GM12891 (cell line): Measurements from ENCODE around the gene U2AF1L4.
A peak's percentile ranks its signal among the peaks of the same experiment; 100 is the strongest.

ENCODE experiments used
- DNase-seq: peaks from one replicate; pipeline ENCODE4 v3.0.0; 2011; ENCODE audit warnings: low spot score; ENCODE audit not compliant: insufficient read length
- FAIRE-seq: peaks from 2 replicates; lab custom pipeline; 2011; peaks lifted over from hg19 to GRCh38; lab: Jason Lieb, UNC
- PAX5 ChIP-seq: IDR thresholded peaks from 2 replicates; pipeline ENCODE4 v1.6.1; 2011; ENCODE audit warnings: low read length, moderate library complexity, mild to moderate bottlenecking; ENCODE audit not compliant: insufficient read depth, severe bottlenecking
- POLR2A ChIP-seq: IDR thresholded peaks from 2 replicates; pipeline ENCODE4 v1.6.1; 2011; ENCODE audit warnings: low read depth, low read length, control low read depth
- POLR2AphosphoS5 ChIP-seq: IDR thresholded peaks from 2 replicates; pipeline ENCODE4 v1.6.1; 2011; ENCODE audit warnings: low read depth, low read length, control low read depth
- POU2F2 ChIP-seq: IDR thresholded peaks from 2 replicates; pipeline ENCODE4 v1.6.1; 2011; ENCODE audit warnings: low read depth, mild to moderate bottlenecking, control low read depth, low read length, moderate library complexity
- SPI1 ChIP-seq: IDR thresholded peaks from 2 replicates; pipeline ENCODE4 v1.6.1; 2011; ENCODE audit warnings: low read depth, low read length, control low read depth
- TAF1 ChIP-seq: IDR thresholded peaks from 2 replicates; pipeline ENCODE4 v1.6.1; 2011; ENCODE audit warnings: low read depth, low read length, control low read depth

The U2AF1L4 gene

GRCh38 chr19:35693835-35694599 is 51.2 kb downstream of the U2AF1L4 start:
- peak; percentile 81 for DNase-seq
- FAIRE-seq, result peak; percentile 99
- no peak for TF ChIP-seq SPI1
- no peak for TF ChIP-seq TAF1
- peak; percentile 52; the same call in 1 of the 2 replicates for TF ChIP-seq POU2F2
- no peak for TF ChIP-seq POLR2A
- TF ChIP-seq PAX5, result no peak
- no peak for TF ChIP-seq POLR2AphosphoS5

GRCh38 chr19:35693422-35693821 is 51.8 kb downstream of the U2AF1L4 start:
- TF ChIP-seq POU2F2 (no peak), PAX5 (no peak), POLR2AphosphoS5 (no peak), POLR2A (no peak), SPI1 (no peak), TAF1 (no peak)
- DNase-seq, result no peak
- FAIRE-seq, result no peak
